ENCODE data around the gene TMEM221.
A peak's percentile ranks its signal among the peaks of the same experiment; 100 is the strongest.
"Not testable (repeated sequence)": the region's sequence is repeated elsewhere in the genome, so short reads cannot be mapped to it uniquely, and the experiment has no call there.

TMEM221 gene

DNA sequence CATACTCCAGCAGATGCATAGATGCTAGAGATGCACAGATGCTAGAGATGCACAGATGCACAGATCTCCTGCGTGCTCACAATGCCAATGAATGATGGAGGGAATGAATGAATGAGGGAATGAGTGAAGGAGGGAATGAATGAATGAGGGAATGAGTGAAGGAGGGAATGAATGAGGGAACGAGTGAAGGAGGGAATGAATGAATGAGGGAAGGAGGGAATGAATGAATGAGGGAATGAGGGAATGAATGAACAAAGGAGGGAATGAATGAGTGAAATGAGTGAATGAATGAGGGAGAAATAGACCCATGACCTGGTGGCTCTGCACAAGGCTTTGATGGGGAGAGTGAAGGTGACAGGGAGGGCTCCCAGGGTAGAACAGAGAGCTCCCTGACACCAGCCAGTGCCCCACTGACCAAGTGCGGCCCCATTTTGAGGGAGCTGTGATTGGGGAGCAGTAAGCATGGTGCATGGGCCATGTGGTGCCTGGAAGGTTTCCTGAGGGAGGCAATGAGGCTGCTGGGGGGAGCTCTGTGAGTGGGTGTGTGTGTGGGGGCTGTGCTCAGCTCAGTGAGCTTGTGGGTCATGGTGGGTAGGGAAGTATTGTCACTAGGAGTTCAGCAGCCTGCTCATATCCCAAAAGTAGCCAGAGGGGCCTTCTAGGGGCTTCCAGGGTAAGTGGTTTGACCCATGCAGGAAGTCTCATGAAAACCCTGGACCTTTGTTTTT is 34.6 kb upstream of the TMEM221 start:
- Mint-ChIP-seq H3K27me3 (no peaks in the 10 kb centered on the region), H3K36me3 (no peaks in the 10 kb centered on the region), H3K4me3 (no peak overlapping the region), H3K9me3 (ENCODE audit: low read depth) (no peaks in the 10 kb centered on the region), H3K4me1 (ENCODE audit: low read depth) (peaks cover 18% of the 10 kb centered on the region), H3K27ac (peak overlapping the region; percentile 68)

DNA sequence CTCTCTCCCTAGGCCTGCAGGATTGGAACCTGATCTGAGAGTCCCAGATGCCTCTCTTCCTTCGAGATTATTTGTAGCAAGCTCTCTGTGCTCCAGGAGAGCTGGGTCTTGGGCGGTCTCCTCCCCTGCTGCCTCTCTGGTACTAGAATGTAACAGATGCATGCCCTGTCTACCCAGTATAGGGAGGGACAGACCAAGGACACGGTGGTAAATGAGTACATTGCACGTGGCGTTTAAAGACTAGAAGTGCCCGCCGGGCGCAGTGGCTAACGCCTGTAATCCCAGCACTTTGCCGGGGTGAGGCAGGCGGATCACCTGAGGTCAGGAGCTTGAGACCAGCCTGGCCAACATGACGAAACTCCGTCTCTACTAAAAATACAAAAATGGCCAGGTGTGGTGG is 33.5 kb upstream of the TMEM221 start:
- Mint-ChIP-seq H3K27ac (no peak overlapping the region), H3K36me3 (no peaks in the 10 kb centered on the region), H3K4me1 (ENCODE audit: low read depth) (peaks cover 10% of the 10 kb centered on the region), H3K4me3 (no peak overlapping the region), H3K9me3 (ENCODE audit: low read depth) (no peaks in the 10 kb centered on the region), H3K27me3 (no peaks in the 10 kb centered on the region)

DNA sequence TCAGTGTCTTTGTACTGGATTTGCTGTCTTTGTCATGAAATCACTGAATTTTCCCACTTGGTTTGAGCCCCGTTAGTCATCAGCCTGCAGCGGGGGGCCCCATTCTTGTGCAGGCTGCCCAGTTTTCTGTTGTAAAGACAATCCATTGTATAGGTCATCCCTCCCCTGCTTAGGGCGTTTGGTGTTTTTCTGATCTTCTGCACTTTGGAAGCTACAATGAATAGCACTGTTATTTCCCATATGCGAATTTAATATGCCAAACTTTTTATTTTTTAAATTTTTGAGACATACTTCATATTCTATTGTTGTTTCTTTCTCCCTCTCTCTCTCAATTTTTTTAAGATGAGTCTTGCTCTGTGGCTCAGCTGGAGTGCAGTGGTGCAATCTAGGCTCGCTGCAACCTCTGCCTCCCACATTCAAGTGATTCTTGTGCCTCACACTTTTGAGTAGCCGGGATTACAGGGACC is 30.9 kb upstream of the TMEM221 start:
- peaks cover 8% of the 10 kb centered on the region for H3K4me1 Mint-ChIP-seq (ENCODE audit: low read depth)
- H3K36me3 Mint-ChIP-seq = no peaks in the 10 kb centered on the region

DNA sequence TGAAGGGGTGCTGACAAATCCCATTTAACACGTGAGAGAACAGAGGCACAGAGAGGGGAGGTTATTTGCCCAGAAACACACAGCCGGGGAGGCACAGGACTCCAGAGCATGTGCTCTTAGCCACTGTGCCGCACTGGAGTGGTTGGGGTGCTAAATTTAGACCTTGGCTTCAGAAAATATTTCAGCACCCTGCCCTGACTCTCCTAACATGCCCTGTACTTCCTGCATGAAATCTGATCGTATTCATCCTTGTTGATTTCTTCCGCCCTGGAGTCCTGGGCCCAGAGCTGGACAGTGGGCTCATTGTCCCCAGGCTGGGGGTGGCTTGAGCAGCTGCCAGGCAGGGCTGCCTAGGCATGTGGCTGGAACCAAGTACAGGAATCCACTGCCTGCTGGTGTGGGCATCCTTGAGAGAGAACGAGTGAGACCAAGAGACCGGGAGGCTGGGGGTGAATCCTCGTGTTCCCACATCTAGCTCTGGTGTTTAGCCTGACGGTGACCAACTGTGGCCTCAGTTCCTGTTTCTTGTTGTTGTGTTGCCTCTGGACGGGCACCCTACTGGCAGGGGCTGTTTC is 27.2 kb upstream of the TMEM221 start:
- H3K36me3 Mint-ChIP-seq = no peaks in the 10 kb centered on the region
- no peaks in the 10 kb centered on the region for H3K27me3 Mint-ChIP-seq
- H3K27ac Mint-ChIP-seq = no peak overlapping the region
- peaks cover 19% of the 10 kb centered on the region for H3K4me1 Mint-ChIP-seq (ENCODE audit: low read depth)
- H3K4me3 Mint-ChIP-seq = no peak overlapping the region
- H3K9me3 Mint-ChIP-seq (ENCODE audit: low read depth) = no peaks in the 10 kb centered on the region

More for the DNA sequence above, 30.9 kb upstream of the TMEM221 start:
- H3K4me3 Mint-ChIP-seq = no peak overlapping the region
- H3K27ac Mint-ChIP-seq = no peak overlapping the region
- H3K9me3 Mint-ChIP-seq (ENCODE audit: low read depth) = no peaks in the 10 kb centered on the region
- no peaks in the 10 kb centered on the region for H3K27me3 Mint-ChIP-seq

DNA sequence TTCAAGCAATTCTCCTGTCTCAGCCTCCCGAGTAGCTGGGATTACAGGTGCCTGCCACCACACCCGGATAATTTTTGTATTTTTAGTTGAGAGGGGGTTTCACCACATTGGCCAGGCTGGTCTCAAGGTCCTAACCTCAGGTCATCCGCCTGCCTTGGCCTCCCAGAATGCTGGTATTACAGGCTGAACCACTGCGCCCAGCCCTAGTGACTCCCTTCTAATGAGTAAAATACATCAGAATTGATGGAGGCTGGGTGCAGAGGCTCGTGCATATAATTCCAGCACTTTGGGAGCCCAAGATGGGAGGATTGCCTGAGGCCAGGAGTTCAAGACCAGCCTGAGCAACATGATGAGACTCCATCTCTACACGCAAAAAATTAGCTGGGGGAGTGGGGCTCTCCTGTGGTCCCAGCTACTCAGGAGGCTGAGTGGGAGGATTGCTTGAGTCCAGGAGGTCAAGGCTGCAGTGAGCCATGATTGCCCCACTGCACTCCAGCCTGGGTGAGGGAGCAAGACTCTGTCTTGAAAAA is 26.6 kb upstream of the TMEM221 start:
- H3K9me3 Mint-ChIP-seq (ENCODE audit: low read depth); H3K27ac Mint-ChIP-seq; H3K4me3 Mint-ChIP-seq; H3K36me3 Mint-ChIP-seq; H3K27me3 Mint-ChIP-seq: not testable (repeated sequence)
- peaks cover 19% of the 10 kb centered on the region for H3K4me1 Mint-ChIP-seq (ENCODE audit: low read depth)

DNA sequence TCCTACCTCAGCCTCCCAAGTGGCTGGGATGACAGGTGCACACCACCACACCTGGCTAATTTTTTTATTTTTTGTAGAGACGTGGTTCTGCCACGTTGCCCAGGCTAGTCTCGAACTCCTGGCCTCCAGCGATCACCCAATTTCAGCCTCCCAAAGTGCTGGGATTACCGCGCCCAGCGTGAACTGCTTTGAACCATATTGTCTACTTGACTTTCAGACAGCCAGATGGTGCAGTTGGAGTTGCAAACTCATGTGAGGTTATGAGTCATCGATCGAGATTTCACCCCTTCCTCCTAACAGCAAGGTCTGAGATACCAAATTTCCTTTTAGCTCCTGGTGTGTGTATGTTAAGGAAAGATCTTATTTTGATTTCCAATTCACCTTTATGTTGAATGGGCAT is 24.6 kb upstream of the TMEM221 start:
- Mint-ChIP-seq H3K9me3 (ENCODE audit: low read depth) (no peaks in the 10 kb centered on the region), H3K4me3 (peak overlapping the region; percentile 35), H3K27me3 (no peaks in the 10 kb centered on the region), H3K27ac (peak overlapping the region; percentile 2), H3K36me3 (no peaks in the 10 kb centered on the region), H3K4me1 (ENCODE audit: low read depth) (peaks cover 29% of the 10 kb centered on the region)

DNA sequence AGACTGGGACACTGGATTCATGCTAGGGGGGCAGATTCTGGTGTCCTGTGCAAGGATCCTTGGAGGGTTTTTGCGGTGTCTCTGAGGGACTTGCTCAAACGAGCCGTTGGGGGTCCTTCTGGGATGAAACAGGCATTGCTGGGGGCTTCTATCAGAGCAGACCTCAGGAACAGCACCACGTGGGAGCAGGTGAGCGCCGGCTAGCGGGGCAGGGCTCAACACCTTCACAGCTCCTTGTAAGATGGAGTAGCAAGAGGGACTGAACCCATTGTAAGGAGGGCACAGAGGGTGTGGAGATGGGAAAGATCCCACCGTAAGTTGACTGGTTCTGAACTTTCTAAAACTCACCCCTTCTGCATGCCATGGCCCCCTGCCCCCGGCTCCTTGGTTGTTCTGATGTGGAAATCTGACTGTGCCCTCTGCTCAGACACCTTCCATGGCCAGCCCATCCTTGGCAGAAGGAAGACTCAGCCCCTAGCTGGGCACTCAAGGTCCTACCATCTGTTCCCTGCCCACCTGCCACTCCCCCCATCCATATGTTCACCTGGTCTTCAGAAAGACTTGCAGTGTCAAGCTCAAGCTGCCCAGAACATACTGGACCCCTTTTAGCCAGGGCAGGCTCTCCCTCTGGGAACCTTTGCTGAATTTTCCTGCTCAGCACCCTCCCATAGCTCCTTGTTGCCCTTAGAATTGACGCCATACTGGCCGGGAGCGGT is 23.1 kb upstream of the TMEM221 start:
- H3K27me3 Mint-ChIP-seq = no peaks in the 10 kb centered on the region
- peaks cover 29% of the 10 kb centered on the region for H3K4me1 Mint-ChIP-seq (ENCODE audit: low read depth)
- no peak overlapping the region for H3K27ac Mint-ChIP-seq
- H3K36me3 Mint-ChIP-seq = no peaks in the 10 kb centered on the region
- H3K4me3 Mint-ChIP-seq = peak overlapping the region; percentile 83
- H3K9me3 Mint-ChIP-seq (ENCODE audit: low read depth) = no peaks in the 10 kb centered on the region

DNA sequence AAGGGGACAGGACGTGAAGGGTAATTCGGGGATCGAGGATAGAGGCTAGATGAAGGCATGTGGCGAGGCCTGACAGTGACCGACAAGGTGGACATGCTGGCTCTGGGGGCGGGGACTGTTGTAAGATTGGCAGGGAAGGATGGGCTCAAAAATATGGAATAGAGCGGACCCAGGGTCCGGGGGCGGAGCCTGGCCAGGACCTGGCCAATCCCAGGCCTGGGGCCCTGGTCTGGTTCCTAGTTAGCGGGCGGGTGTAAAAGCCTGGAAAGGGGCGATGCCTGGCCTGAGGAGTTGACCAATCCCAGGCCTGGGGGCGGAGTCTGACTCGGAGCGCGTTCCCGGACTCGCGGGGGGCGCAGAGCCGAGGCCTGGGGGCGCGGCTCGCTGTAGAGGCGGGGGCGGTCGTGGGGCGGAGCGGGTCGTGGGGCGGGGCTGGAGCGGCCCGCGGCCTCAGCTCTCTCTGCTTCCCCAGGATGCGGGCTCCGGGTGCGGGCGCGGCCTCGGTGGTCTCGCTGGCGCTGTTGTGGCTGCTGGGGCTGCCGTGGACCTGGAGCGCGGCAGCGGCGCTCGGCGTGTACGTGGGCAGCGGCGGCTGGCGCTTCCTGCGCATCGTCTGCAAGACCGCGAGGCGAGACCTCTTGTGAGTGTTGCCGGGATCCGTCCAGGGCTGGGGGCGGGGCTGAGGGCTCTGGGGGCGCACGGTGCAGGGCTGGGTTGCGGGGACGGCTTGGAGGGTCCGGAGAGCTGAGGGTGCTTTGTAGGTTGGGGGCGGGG is 21.8 kb upstream of the TMEM221 start, which contains the start of gene SLC27A1:
Gene SLC27A1, plus strand, starts transcription at position 457 of the 774 bp plus-strand sequence. Its CDS starts 17 bp downstream, at position 474.
- Mint-ChIP-seq H3K9me3 (ENCODE audit: low read depth) (no peaks in the 10 kb centered on the region), H3K36me3 (no peaks in the 10 kb centered on the region), H3K27me3 (no peaks in the 10 kb centered on the region), H3K27ac (peak within 1 kb of the TSS; percentile 90), H3K4me1 (ENCODE audit: low read depth) (peaks cover 32% of the 10 kb centered on the region), H3K4me3 (peak within 1 kb of the TSS; percentile 99)

DNA sequence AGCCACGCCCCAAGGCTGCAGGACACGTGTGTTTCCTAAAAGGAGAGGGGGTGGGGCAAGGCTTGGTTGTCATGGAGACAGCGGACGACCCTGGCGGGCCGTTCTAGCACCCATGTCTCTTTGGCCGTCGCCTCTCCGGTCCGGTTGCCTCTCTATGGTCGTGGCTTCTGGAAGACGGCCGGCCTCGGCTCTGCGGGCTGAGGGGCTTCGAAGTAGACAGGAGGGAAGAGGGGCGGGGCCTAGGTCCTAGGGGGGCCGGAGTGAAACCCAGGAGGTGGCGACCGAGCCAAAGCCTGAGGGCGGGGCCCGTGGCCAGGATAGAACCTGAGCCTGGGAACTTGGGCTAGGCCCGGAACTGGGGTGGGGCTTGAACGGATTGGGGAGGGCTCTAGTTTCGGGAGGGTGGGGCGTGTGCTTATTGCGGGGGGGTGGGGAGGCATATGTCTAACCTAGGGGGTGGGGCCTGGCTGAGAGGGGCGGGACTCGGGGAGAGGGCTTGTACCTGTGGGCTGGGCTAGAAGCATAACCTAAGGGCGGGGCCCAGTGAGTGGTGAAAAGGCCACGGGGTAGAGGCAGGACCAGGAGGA is 21.1 kb upstream of the TMEM221 start:
- peak overlapping the region; percentile 99 for H3K4me3 Mint-ChIP-seq
- peak overlapping the region; percentile 90 for H3K27ac Mint-ChIP-seq
- H3K4me1 Mint-ChIP-seq (ENCODE audit: low read depth) = peaks cover 32% of the 10 kb centered on the region
- H3K9me3 Mint-ChIP-seq (ENCODE audit: low read depth) = no peaks in the 10 kb centered on the region
- no peaks in the 10 kb centered on the region for H3K36me3 Mint-ChIP-seq
- H3K27me3 Mint-ChIP-seq = no peaks in the 10 kb centered on the region

DNA sequence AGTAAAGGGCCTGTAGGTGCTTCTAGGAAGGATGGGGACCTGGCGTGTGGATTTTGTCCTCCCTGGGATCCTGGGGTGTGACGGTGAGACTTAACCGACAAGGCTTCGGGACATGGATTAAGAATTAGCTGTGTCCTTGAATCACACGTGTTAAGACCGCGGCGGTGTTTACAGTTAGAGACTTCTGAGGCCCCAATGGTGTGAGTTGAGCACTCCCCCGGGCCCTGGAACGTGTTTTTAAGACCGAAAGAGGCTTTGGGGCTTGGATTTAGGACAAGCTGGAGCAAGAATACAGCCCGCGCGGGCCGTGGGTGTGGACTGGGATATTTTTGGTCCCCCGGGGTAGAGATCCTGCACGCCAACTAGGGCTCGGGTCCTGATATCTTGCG is 20.6 kb upstream of the TMEM221 start:
- Mint-ChIP-seq H3K4me3 (peak overlapping the region; percentile 99), H3K27ac (peak overlapping the region; percentile 64), H3K27me3 (no peaks in the 10 kb centered on the region), H3K4me1 (ENCODE audit: low read depth) (peaks cover 32% of the 10 kb centered on the region), H3K36me3 (no peaks in the 10 kb centered on the region), H3K9me3 (ENCODE audit: low read depth) (no peaks in the 10 kb centered on the region)

DNA sequence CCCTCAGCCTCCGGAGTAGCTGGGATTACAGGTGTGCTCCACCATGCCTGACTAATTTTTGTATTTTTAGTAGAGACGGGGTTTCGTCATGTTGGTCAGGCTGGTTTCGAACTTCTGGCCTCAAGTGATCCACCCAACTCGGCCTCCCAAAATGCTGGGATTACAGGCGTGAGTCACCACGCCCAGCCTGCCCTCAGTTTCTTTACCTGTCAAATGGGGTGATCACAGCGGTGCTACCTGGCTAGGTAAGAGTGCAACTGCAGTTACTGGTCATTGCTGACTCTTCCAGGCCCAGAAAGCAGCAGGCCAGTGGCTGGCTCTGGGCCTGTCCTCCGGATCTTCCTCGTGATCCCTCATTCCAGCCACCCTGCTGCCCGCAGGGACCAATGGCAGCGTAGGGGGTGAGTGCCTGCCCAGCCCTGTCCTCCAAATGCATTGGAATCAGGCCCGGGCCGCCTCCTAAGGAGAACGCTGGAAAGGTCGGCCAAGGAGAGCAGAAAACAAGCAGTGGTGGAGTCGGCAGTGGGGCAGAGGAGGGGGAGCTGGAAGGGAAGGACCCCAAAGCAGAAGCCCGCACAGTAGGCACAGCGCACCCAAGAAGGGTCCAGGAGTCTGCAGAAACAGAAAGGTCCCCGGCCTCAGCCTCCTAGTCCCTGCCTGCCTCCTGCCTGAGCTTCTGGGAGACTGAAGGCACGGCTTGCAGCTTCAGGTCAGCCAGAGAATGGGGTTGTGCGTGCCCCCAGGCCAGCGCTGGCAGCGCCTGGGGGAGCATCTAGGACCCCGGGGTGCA is 20.0 kb upstream of the TMEM221 start:
- Mint-ChIP-seq H3K9me3 (ENCODE audit: low read depth) (no peaks in the 10 kb centered on the region), H3K4me3 (peak overlapping the region; percentile 99), H3K36me3 (no peaks in the 10 kb centered on the region), H3K27ac (peak overlapping the region; percentile 64), H3K4me1 (ENCODE audit: low read depth) (peaks cover 32% of the 10 kb centered on the region), H3K27me3 (no peaks in the 10 kb centered on the region)

DNA sequence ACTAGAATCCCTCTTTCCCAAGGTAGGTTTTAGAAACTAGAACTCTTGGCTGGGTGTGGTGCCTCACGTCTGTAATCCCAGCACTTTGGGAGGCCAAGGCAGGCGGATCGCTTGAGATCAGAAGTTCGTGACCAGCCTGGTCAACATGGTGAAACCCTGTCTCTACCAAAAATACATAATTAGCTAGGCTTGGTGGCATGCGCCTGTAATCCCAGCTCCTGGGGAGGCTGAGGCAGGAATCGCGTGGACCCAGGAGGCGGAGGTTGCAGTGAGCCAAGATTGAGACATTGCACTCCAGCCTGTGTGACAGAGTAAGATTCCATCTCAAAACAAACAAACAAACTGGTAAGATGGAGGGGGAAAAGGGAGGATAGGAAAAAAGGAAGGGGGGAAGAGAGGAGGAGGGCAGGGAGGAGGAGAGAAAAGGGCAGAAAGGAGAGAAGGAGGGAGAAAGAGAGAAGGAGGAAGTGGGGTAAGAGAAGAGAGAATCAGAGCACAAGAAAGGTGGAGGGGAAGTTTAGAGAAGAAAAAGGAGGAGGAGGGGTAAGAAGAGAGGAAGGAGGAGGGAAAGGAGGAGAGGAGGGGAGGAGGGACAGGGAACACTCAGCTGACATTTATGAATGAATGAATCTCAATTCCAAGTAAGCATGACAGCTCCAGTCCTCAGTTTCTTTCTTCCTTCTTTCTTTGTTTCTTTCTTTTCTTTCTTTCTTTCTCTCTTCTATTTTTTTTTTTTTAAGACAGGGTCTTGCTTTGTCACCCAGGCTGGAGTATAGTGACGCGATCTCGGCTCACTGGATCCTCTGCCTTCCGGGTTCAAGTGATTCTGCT is 19.2 kb upstream of the TMEM221 start:
- no peak overlapping the region for H3K4me3 Mint-ChIP-seq
- no peaks in the 10 kb centered on the region for H3K27me3 Mint-ChIP-seq
- H3K9me3 Mint-ChIP-seq (ENCODE audit: low read depth) = no peaks in the 10 kb centered on the region
- no peaks in the 10 kb centered on the region for H3K36me3 Mint-ChIP-seq
- H3K27ac Mint-ChIP-seq = no peak overlapping the region
- H3K4me1 Mint-ChIP-seq (ENCODE audit: low read depth) = peaks cover 24% of the 10 kb centered on the region

DNA sequence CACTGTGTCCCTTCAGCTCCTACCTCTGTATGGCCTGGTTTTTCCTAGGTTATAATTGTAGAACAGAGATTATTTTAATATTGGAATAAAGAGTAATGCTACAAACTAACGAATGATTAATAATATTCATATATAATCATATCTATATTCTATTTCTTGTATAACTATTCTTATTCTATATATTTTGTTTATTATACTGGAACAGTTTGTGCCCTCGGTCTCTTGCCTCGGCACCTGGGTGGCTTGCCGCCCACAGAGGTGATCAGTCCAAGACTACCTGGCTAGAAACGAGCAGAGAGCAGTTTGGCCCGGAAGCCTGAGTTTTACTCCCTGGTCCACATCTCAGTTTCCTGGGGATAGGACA is 18.0 kb upstream of the TMEM221 start:
- H3K4me1 Mint-ChIP-seq (ENCODE audit: low read depth) = peaks cover 20% of the 10 kb centered on the region
- H3K36me3 Mint-ChIP-seq = no peaks in the 10 kb centered on the region
- H3K4me3 Mint-ChIP-seq = no peak overlapping the region
- H3K9me3 Mint-ChIP-seq (ENCODE audit: low read depth) = no peaks in the 10 kb centered on the region
- no peak overlapping the region for H3K27ac Mint-ChIP-seq
- no peaks in the 10 kb centered on the region for H3K27me3 Mint-ChIP-seq
